Gastrocnemius medialis (tissue), 4 donors: ENCODE measurements around the gene FRMD3.

ENCODE experiments used
- POLR2A ChIP-seq, 2 donors: fragments of 450-650 bp; IDR thresholded peaks; one replicate each; pipeline ENCODE4 v1.6.1; 2017; ENCODE audit warnings: antibody characterized with exemption in 2 of 2, mild to moderate bottlenecking in 2 of 2, moderate library complexity in 2 of 2
- TF ChIP-seq, protein P1 (sequence below), 5 experiments: fragments of 450-650 bp in 3 of 5; fragments of 200-600 bp in 2 of 5; sonication (generic) in 2 of 5; IDR thresholded peaks in 4 of 5; conservative IDR thresholded peaks in 1 of 5; 1 replicate in 4 of 5; 2 replicates in 1 of 5; pipeline ENCODE4 v1.5.1; 2016 to 2019; ENCODE audit warnings: antibody characterized with exemption in 5 of 5, mild to moderate bottlenecking in 3 of 5, moderate library complexity in 3 of 5

DNA sequence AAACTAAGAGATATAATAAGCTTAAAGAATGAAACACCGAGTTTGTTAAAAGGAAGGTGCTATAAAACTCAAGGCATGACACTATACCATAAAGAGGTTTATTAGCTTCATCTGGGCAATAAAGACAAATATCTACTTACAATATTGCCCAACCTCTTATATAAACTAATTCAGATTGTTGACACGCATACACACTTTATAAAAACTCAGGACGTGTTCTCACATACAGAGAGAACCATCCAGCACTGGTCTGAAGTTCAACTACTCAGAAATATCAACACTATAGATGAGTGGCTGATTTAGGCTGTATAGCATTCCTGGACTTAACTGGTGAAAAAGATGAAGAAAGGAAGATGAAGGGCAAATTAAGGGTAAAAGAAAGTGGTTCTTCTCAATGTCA is 81.2 kb downstream of the FRMD3 start:
- TF ChIP-seq, protein P1, sequence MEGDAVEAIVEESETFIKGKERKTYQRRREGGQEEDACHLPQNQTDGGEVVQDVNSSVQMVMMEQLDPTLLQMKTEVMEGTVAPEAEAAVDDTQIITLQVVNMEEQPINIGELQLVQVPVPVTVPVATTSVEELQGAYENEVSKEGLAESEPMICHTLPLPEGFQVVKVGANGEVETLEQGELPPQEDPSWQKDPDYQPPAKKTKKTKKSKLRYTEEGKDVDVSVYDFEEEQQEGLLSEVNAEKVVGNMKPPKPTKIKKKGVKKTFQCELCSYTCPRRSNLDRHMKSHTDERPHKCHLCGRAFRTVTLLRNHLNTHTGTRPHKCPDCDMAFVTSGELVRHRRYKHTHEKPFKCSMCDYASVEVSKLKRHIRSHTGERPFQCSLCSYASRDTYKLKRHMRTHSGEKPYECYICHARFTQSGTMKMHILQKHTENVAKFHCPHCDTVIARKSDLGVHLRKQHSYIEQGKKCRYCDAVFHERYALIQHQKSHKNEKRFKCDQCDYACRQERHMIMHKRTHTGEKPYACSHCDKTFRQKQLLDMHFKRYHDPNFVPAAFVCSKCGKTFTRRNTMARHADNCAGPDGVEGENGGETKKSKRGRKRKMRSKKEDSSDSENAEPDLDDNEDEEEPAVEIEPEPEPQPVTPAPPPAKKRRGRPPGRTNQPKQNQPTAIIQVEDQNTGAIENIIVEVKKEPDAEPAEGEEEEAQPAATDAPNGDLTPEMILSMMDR (IDR thresholded peaks at IDR 0.05 in 4 of 5, conservative IDR thresholded peaks at IDR 0.05 in 1 of 5) = no peak
- no peak for TF ChIP-seq POLR2A (IDR thresholded peaks at IDR 0.05)
